Renal pelvis (tissue), 4 donors: ENCODE measurements around the gene NBAS. TPM values are rescaled to one million over a fixed set of nuclear protein-coding genes. Genes with fewer than 3 reads are reported as not detected.
"Not testable (repeated sequence)": the region's sequence is repeated elsewhere in the genome, so short reads cannot be mapped to it uniquely, and the experiment has no call there.

ENCODE experiments used
- DNase-seq: peaks from one replicate; pipeline ENCODE4 v3.0.0-alpha.2; 2013
- polyA plus RNA-seq, 3 donors: library from polyadenylated mRNA; unstranded; fragments of 120-200 nt; gene quantifications; one replicate each; pipeline ENCODE4 v1.2.1, GENCODE V29; 2013; ENCODE audit not compliant: insufficient read length in 3 of 3

NBAS gene
- polyA plus RNA-seq, 3 donors: 60.1 to 66.8 (median 60.5) TPM

- DNase-seq: no peak
These were observed 22.3 kb downstream of the NBAS start for GRCh38 chr2:15538792-15539191.

- DNase-seq: no peak
These were observed 27.2 kb downstream of the NBAS start for GRCh38 chr2:15533860-15534480.

- DNase-seq: no peak
These were observed 28.1 kb downstream of the NBAS start for GRCh38 chr2:15532996-15533395.

- DNase-seq: no peak
These were observed 29.9 kb downstream of the NBAS start for GRCh38 chr2:15531095-15531854.

DNA sequence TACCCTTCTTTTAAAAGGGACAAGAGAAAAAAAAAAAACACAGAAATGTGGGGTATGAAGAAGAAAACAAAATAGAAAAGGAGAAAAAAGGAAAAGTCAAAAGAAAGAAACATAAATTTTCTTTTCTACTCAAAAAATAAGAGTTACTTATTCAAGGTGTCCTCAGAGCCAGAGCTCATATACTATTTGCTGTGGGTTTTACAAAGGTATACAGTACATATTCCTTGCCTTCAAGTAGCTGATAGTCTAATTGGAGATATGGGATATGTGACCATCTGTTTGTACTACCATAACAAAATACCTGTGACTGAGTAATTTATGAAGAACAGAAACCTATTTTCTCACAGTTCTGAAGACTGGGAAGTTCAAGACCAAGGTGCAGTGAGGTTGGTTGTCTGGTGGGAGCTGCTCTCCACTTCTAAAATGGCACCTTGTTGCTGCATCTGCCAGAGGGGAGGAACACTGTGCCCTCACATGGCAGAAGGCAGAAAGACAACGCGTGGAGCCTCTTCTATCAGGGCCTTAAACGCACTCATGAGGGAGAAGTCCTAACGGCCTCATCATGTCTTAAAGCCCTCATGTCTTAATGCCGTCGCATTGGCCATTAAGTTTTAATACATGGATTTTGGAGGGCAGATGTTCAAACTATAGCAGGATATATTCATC, 33.9 kb downstream of the NBAS start:
- DNase-seq: no peak

- peak; percentile 1 for DNase-seq
These were observed 39.4 kb downstream of the NBAS start for GRCh38 chr2:15521641-15522181.

DNA sequence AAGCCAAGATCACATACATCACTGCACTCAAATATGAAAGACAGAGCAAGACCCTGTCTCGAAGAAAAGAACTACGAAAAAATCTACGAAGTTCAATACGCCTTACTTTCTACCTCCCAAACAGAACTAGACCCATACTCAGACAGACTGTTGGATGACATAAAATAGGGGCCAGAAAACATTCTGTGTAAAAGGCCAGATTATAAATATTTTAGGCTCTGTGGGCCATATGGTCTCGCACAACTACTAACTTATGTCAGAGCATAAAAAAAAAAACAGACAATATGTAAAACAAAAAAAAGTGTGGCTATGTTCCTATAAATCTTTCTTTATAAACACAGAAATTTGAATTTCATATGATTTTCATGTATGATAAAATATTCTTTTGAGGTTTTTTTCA, 40.8 kb downstream of the NBAS start:
- DNase-seq: no peak

DNA sequence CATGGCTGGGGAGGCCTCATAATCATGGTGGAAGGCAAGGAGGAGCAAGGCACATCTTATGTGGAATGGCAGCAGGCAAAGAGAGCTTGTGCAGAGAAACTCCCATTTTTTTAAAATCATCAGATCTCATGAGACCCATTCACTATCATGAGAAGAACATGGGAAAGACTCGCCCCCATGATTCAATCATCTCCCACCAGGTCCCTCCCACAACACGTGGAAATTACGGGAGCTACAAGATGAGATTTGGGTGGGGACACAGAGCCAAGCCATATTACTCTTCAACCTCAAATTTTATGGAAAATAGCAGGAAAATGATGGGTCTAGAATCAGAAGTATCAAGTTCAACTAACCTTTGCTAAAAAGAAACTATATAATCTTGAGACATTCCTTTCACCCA, 42.4 kb downstream of the NBAS start:
- DNase-seq: not testable (repeated sequence)

DNA sequence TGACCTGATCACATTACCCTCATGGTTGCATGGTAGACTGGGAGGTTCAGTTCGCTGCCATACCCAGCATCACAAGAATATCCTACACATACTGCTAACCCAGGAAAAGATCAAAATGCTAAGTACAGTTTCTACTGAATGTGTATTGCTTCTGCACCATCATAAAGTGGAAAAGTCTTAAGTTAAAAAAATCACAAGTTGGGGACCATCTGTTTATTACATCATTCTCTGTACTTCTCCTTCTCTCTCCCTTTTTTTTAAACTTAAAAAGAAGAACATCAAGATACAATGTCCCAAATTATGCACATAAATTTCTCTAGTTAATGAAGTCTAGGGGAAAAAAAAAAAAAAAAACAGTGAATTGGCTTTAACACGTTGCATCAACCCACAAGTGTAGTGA, 43.3 kb downstream of the NBAS start:
- DNase-seq: no peak

DNA sequence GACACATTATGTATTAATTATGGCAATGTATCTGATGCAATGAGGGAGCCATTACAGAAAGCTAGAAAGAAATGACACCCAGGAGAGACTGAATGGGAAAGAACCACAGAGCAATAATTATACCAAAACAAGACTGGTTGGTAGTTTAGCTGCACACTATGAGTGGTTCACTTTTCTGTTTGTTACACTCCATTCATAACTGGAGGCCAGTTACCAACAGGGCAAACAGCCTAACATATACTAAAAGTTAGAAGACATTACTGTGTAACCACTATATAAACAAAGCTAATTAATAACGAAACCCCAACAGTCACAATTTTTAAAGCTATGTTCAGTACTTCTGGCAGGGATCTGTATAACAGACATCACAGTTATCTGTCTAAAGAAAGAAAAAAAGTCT, 49.4 kb downstream of the NBAS start:
- DNase-seq: no peak

DNA sequence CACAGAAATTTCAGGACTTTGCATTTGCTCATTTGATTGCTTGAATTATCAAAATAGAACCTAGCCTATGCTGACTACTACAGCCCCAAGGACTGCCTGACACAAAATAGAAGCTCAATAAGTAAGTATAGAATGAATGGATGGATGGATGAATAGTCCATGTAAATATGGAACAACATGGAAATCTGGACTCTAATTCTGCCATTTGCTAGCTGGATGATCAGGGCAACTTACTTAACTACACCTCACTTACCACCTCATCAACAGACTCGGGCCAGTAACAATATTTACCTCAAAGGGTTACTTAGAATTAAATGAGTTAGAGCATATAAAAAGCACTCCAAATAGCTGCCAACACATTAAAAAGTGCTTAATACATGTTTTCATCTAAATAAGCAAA, 50.6 kb downstream of the NBAS start:
- no peak for DNase-seq

DNA sequence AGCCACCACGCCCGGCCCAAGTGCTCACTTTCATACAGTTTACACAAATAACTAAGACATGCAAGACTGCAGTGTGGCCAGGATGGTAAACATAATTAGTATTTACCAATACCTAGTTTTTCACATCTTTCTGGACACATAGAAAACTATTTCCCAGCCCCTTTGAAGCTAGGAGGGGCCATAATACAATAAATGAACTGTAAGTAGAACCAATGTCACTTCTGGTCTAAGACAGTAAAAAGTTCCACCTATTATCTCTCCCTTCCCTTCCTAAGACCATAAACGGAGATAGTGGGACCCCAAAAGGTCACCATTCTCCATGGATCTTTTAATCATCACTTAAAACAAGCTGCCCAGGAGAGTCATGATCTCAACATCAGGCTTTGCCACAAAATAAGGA, 51.0 kb downstream of the NBAS start:
- DNase-seq: no peak

DNA sequence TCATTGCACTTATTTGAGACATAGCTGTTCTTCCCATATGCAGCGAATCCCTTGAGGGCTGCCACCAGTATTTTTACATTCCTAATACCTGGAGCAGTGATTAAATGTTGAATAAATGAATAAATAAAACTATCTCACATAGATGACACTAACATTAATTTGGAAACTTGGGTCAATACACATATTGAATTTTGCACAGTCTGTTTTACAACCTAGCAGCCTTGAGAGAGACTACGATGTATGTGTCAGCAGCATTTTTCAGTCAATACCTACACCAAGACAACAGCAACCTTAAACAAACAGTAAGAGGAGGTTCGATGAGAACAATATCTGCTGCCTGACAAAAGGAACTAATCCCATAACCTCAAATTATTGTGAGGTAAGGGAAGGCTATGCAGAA, 53.4 kb downstream of the NBAS start:
- no peak for DNase-seq

GRCh38 chr2:15507061-15507460, 54.1 kb downstream of the NBAS start:
- DNase-seq: no peak

DNA sequence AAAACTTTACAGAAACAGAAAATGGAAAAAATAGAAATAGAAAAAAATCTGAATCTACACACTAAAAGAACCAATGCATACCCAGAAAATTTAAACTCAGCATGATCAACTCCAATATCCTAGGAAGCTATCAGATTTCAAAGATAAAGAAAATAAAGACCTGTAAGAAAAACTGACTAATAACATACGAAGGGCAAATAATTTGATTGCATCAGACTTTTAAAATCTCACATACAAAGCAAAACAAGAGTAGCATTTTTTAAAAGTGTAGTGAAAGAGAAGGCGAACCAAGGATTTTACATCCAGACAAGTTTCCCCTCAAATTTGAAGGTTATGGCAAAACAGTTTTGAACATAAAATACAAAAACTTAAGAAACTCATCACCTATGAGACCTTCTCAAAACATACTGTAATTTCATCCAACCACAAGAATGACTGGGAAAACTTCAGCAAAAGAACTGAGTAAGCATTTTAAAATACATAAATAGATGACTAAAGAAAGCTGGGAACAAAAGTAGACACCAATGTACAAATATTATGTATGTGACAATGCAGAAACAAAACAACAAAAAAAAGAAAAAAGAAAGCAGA, 54.8 kb downstream of the NBAS start:
- no peak for DNase-seq

DNA sequence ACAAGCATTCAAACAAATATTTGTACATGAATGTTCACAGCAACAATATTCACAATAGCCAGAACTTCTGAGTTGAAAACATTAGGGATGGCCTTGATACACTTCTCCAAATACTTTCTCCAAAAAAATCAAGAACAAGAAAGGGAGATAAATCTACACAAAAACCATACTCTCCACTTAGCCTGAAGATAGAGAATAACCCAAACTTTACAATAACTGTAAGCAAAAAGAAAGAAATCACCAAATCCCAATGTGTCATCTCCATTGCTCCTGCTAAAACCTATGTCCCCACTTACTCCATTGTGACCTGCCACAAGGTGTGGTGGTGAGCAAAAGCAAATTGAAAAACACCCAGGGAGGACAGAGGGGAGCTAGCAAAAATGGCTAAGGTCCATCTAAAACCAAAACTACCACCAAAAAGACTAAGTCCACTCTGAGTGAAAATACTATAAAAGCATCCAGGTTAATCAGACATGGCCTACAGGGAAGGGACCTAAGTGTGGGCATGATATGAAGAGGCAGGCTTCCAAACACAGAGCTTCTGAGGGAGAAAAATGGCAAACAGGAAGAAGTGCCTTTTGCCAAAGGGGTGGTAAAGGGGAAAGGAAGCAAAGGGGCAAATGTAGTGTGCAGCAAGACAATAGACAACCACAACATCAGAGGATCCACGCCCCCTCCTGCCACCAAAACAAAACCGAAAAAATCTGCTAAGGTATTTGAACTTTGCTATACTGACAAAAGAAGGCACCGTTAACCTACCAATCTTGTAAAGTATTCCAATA, 56.1 kb downstream of the NBAS start:
- DNase-seq: no peak

- not testable (repeated sequence) for DNase-seq
These were observed 61.9 kb downstream of the NBAS start for GRCh38 chr2:15499251-15499650.

DNA sequence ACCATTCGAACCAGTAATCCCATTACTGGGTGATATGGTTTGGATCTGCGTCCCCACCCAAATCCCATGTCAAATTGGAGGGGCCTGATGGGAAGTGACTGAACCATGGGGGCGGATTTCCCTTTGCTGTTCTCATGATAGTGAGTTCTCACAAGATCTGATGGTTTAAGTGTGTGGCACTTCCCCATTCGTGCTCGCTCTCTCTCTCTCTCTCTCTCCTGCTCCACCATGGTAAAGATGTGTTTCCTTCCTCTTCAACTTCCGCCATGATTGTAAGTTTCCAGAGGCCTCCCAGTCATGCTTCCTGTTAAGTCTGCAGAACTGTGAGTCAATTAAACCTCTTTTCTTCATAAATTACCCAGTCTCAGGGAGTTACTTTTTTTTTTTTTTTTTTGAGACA, 62.6 kb downstream of the NBAS start:
- DNase-seq: no peak

- no peak for DNase-seq
These were observed 66.3 kb downstream of the NBAS start for GRCh38 chr2:15494877-15495276.

GRCh38 chr2:15492773-15493325, 68.3 kb downstream of the NBAS start:
- no peak for DNase-seq

- DNase-seq: no peak
These were observed 74.4 kb downstream of the NBAS start for GRCh38 chr2:15486770-15487169.
